Measurements from ENCODE around the gene ZCCHC24.

The ZCCHC24 gene

GRCh38 chr10:79393924-79394610 is 51.4 kb downstream of the ZCCHC24 start:
- no peak for DNase-seq

- DNase-seq = no peak
These were observed 52.1 kb downstream of the ZCCHC24 start for GRCh38 chr10:79393221-79393923.

- DNase-seq = no peak
These were observed 52.8 kb downstream of the ZCCHC24 start for GRCh38 chr10:79392506-79393176.

- no peak for DNase-seq
These were observed 53.4 kb downstream of the ZCCHC24 start for GRCh38 chr10:79392020-79392398.

GRCh38 chr10:79391231-79392019 is 54.0 kb downstream of the ZCCHC24 start:
- no peak for DNase-seq

GRCh38 chr10:79390551-79391229 is 54.7 kb downstream of the ZCCHC24 start:
- DNase-seq = no peak

- DNase-seq = no peak
These were observed 55.4 kb downstream of the ZCCHC24 start for GRCh38 chr10:79390057-79390456.

GRCh38 chr10:79387974-79388850 is 57.2 kb downstream of the ZCCHC24 start:
- DNase-seq = no peak

GRCh38 chr10:79387466-79387973 is 57.9 kb downstream of the ZCCHC24 start:
- DNase-seq = no peak

GRCh38 chr10:79386637-79387465 is 58.6 kb downstream of the ZCCHC24 start:
- DNase-seq = no peak

GRCh38 chr10:79385804-79386531 is 59.5 kb downstream of the ZCCHC24 start:
- DNase-seq = no peak

GRCh38 chr10:79385392-79385795 is 60.0 kb downstream of the ZCCHC24 start:
- DNase-seq = no peak

GRCh38 chr10:79384773-79385391 is 60.5 kb downstream of the ZCCHC24 start:
- no peak for DNase-seq

- no peak for DNase-seq
These were observed 61.3 kb downstream of the ZCCHC24 start for GRCh38 chr10:79383974-79384606.

GRCh38 chr10:79382491-79382941 is 62.9 kb downstream of the ZCCHC24 start:
- DNase-seq = no peak

GRCh38 chr10:79381804-79382221 is 63.6 kb downstream of the ZCCHC24 start:
- DNase-seq = no peak

GRCh38 chr10:79380946-79381721 is 64.3 kb downstream of the ZCCHC24 start:
- no peak for DNase-seq
